ENCODE measurements around the gene ADSS2.

ADSS2 gene

DNA sequence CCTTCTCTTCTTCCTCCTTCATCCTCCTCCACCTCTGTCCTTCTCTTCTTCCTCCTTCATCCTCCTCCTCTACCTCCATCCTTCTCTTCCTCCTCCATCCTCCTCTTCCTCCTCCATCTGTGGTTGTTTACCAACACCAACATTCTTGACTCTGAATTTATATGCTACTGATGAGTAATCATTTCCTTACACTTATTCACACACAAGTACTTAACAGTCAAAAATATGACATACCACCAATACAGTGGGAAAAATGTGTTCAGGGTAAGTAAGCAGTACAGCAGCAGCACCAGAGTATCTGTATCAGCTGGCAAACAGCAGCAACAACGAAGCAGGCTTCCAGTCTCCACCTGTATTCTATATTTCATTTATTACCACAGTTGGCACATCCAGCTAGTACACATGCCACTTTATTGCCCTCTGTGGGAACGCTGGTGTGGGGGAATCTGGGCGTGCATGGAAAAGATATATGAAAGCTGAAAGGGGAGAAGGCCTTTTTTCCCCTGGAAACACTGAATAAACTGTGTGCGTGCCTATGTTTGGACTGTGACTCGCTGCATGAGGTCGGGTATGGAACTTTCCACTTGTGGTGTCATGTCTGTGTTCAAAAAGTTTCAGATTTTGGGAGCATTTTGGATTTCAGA, 16.0 kb downstream of the ADSS2 start:
- Histone ChIP-seq H3K4me1 (ENCODE audit: control insufficient read depth in 2 of 2, insufficient read depth in 1 of 2, low read depth in 1 of 2, low read length in 2 of 2) (peaks cover 0 to 4% of the 10 kb centered on the region in 2 donors), H3K4me3 (ENCODE audit: low read length in 2 of 2) (no peak overlapping the region), H3K14ac (ENCODE audit: low read length) (no peak overlapping the region), H2BK5ac (ENCODE audit: low read length) (no peak overlapping the region), H3K9me3 (replicated peaks in 1 of 2; ENCODE audit: control insufficient read depth in 2 of 2, insufficient read depth in 1 of 2, low read depth in 1 of 2, low read length in 2 of 2) (no peaks in the 10 kb centered on the region), H2BK120ac (ENCODE audit: low read depth, low read length) (no peak overlapping the region), H3K4me2 (ENCODE audit: insufficient read depth, low read length, poor library complexity, severe bottlenecking) (no peak overlapping the region), H3K36me3 (replicated peaks in 1 of 2; ENCODE audit: control insufficient read depth in 2 of 2, insufficient read depth in 2 of 2, low read length in 2 of 2) (peaks cover 7 to 61% of the 10 kb centered on the region in 2 donors), H4K8ac (ENCODE audit: low read depth, low read length) (no peak overlapping the region), H3K4ac (ENCODE audit: low read length) (no peak overlapping the region), H3K18ac (ENCODE audit: low read length) (no peak overlapping the region), H3K27me3 (ENCODE audit: control insufficient read depth in 3 of 3, insufficient read depth in 3 of 3, low read depth in 1 of 3, low read length in 3 of 3) (no peaks in the 10 kb centered on the region), H2BK15ac (ENCODE audit: low read length) (no peak overlapping the region), H2AFZ (ENCODE audit: low read length) (no peak overlapping the region), H3K27ac (replicated peaks; ENCODE audit: low read length) (no peak overlapping the region), H2BK12ac (ENCODE audit: low read length) (no peak overlapping the region), H3K9ac (ENCODE audit: low read depth, low read length, poor library complexity) (no peak overlapping the region), H2AK5ac (ENCODE audit: low read depth, low read length) (no peak overlapping the region), H3K79me1 (ENCODE audit: low read depth, low read length) (no peaks in the 10 kb centered on the region), H3K23ac (ENCODE audit: low read depth, low read length, poor library complexity) (no peak overlapping the region), H4K91ac (ENCODE audit: low read depth, low read length, poor library complexity) (no peak overlapping the region)
- DNase-seq (ENCODE audit: low spot score) = no peak
- no CpG with 5 or more reads among the region's 6 CpGs for WGBS, 2 donors (ENCODE audit: extremely low coverage in 2 of 2, insufficient read length in 2 of 2, insufficient replicate concordance in 1 of 2)

- H2BK12ac ChIP-seq (ENCODE audit: low read length) = no peak overlapping the region
Measured at GRCh38 chr1:244431166-244431565, 20.5 kb downstream of the ADSS2 start.

DNA sequence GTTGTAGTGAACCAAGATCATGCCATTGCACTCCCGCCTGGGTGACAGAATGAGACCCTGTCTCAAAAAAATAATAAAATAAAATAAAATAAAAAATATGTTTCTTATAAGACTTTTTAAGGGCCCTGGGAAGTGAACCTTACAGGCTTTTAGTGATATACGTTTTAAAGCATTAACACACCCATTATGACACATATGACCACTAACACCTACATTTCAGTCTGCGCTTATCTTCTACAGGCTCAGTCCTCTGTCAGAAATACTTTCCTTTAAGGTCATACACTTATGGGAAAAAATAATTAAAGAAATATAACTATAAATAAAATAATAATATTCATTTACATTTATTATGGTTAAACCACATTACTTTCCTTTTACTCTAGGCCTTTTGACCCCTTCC, 21.9 kb downstream of the ADSS2 start:
- Histone ChIP-seq H3K4me3 (ENCODE audit: low read length in 2 of 2) (no peak overlapping the region), H3K4ac (ENCODE audit: low read length) (no peak overlapping the region), H3K27ac (replicated peaks; ENCODE audit: low read length) (no peak overlapping the region), H3K36me3 (replicated peaks in 1 of 2; ENCODE audit: control insufficient read depth in 2 of 2, insufficient read depth in 2 of 2, low read length in 2 of 2) (peaks cover 5 to 55% of the 10 kb centered on the region in 2 donors), H2AK5ac (ENCODE audit: low read depth, low read length) (no peak overlapping the region), H2BK120ac (ENCODE audit: low read depth, low read length) (no peak overlapping the region), H3K9ac (ENCODE audit: low read depth, low read length, poor library complexity) (no peak overlapping the region), H3K79me1 (ENCODE audit: low read depth, low read length) (no peaks in the 10 kb centered on the region), H2AFZ (ENCODE audit: low read length) (no peak overlapping the region), H3K23ac (ENCODE audit: low read depth, low read length, poor library complexity) (no peak overlapping the region), H3K27me3 (ENCODE audit: control insufficient read depth in 3 of 3, insufficient read depth in 3 of 3, low read depth in 1 of 3, low read length in 3 of 3) (peaks cover 0 to under 1% (median 0%) of the 10 kb centered on the region in 3 experiments), H3K9me3 (replicated peaks in 1 of 2; ENCODE audit: control insufficient read depth in 2 of 2, insufficient read depth in 1 of 2, low read depth in 1 of 2, low read length in 2 of 2) (no peaks in the 10 kb centered on the region), H3K4me1 (ENCODE audit: control insufficient read depth in 2 of 2, insufficient read depth in 1 of 2, low read depth in 1 of 2, low read length in 2 of 2) (no peaks in the 10 kb centered on the region), H3K18ac (ENCODE audit: low read length) (no peak overlapping the region), H4K8ac (ENCODE audit: low read depth, low read length) (no peak overlapping the region), H3K14ac (ENCODE audit: low read length) (no peak overlapping the region), H3K4me2 (ENCODE audit: insufficient read depth, low read length, poor library complexity, severe bottlenecking) (no peak overlapping the region), H2BK12ac (ENCODE audit: low read length) (no peak overlapping the region), H4K91ac (ENCODE audit: low read depth, low read length, poor library complexity) (no peak overlapping the region), H2BK15ac (ENCODE audit: low read length) (no peak overlapping the region), H2BK5ac (ENCODE audit: low read length) (no peak overlapping the region)
- no CpG with 5 or more reads among the region's 3 CpGs for WGBS, 2 donors (ENCODE audit: extremely low coverage in 2 of 2, insufficient read length in 2 of 2, insufficient replicate concordance in 1 of 2)
- DNase-seq (ENCODE audit: low spot score) = no peak

More at GRCh38 chr1:244431166-244431565, 20.5 kb downstream of the ADSS2 start:
- peaks cover 7 to 65% of the 10 kb centered on the region in 2 donors for H3K36me3 ChIP-seq (replicated peaks in 1 of 2; ENCODE audit: control insufficient read depth in 2 of 2, insufficient read depth in 2 of 2, low read length in 2 of 2)
- H3K79me1 ChIP-seq (ENCODE audit: low read depth, low read length) = no peaks in the 10 kb centered on the region
- no peak for DNase-seq (ENCODE audit: low spot score)
- H2AK5ac ChIP-seq (ENCODE audit: low read depth, low read length) = no peak overlapping the region
- no peak overlapping the region for H3K4me3 ChIP-seq (ENCODE audit: low read length in 2 of 2)
- H2BK15ac ChIP-seq (ENCODE audit: low read length) = no peak overlapping the region
- no peak overlapping the region for H4K8ac ChIP-seq (ENCODE audit: low read depth, low read length)
- no peak overlapping the region for H3K4ac ChIP-seq (ENCODE audit: low read length)
- no peak overlapping the region for H4K91ac ChIP-seq (ENCODE audit: low read depth, low read length, poor library complexity)
- H3K4me1 ChIP-seq (ENCODE audit: control insufficient read depth in 2 of 2, insufficient read depth in 1 of 2, low read depth in 1 of 2, low read length in 2 of 2) = no peaks in the 10 kb centered on the region
- H3K23ac ChIP-seq (ENCODE audit: low read depth, low read length, poor library complexity) = no peak overlapping the region
- H2BK5ac ChIP-seq (ENCODE audit: low read length) = no peak overlapping the region
- no peak overlapping the region for H3K9ac ChIP-seq (ENCODE audit: low read depth, low read length, poor library complexity)
- no peaks in the 10 kb centered on the region for H3K9me3 ChIP-seq (replicated peaks in 1 of 2; ENCODE audit: control insufficient read depth in 2 of 2, insufficient read depth in 1 of 2, low read depth in 1 of 2, low read length in 2 of 2)
- no peak overlapping the region for H3K4me2 ChIP-seq (ENCODE audit: insufficient read depth, low read length, poor library complexity, severe bottlenecking)
- H3K14ac ChIP-seq (ENCODE audit: low read length) = no peak overlapping the region
- H3K18ac ChIP-seq (ENCODE audit: low read length) = no peak overlapping the region
- H3K27ac ChIP-seq (replicated peaks; ENCODE audit: low read length) = no peak overlapping the region
- H3K27me3 ChIP-seq (ENCODE audit: control insufficient read depth in 3 of 3, insufficient read depth in 3 of 3, low read depth in 1 of 3, low read length in 3 of 3) = no peaks in the 10 kb centered on the region
- H2BK120ac ChIP-seq (ENCODE audit: low read depth, low read length) = no peak overlapping the region
- no peak overlapping the region for H2AFZ ChIP-seq (ENCODE audit: low read length)

DNA sequence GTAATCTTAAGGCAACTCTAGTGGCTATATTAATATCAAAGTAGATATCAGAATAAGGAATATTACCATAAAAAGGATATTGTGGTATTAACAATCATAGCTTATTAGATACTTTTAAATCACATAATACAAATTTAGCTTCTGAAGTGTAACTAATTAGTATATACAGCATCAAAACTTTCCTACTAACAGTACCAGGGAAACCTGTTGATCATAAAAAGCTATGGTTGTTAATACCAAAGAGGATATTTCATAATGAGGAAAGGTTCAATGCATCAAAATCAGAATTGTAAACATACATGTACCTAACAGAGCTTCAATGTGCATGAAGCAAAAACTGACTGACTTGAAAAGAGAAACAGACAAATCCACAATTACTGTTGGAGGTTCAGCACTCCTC, 24.1 kb downstream of the ADSS2 start:
- no peak overlapping the region for H3K18ac ChIP-seq (ENCODE audit: low read length)
- no peak overlapping the region for H3K14ac ChIP-seq (ENCODE audit: low read length)
- no peak overlapping the region for H2AFZ ChIP-seq (ENCODE audit: low read length)
- no peak overlapping the region for H3K23ac ChIP-seq (ENCODE audit: low read depth, low read length, poor library complexity)
- no peaks in the 10 kb centered on the region for H3K79me1 ChIP-seq (ENCODE audit: low read depth, low read length)
- no peak overlapping the region for H2BK120ac ChIP-seq (ENCODE audit: low read depth, low read length)
- H2BK12ac ChIP-seq (ENCODE audit: low read length) = no peak overlapping the region
- H2BK5ac ChIP-seq (ENCODE audit: low read length) = no peak overlapping the region
- no peak overlapping the region for H4K91ac ChIP-seq (ENCODE audit: low read depth, low read length, poor library complexity)
- H3K9ac ChIP-seq (ENCODE audit: low read depth, low read length, poor library complexity) = no peak overlapping the region
- peaks cover 8 to 57% of the 10 kb centered on the region in 2 donors for H3K36me3 ChIP-seq (replicated peaks in 1 of 2; ENCODE audit: control insufficient read depth in 2 of 2, insufficient read depth in 2 of 2, low read length in 2 of 2)
- no peak overlapping the region for H3K27ac ChIP-seq (replicated peaks; ENCODE audit: low read length)
- H4K8ac ChIP-seq (ENCODE audit: low read depth, low read length) = no peak overlapping the region
- DNase-seq (ENCODE audit: low spot score) = no peak
- no peaks in the 10 kb centered on the region for H3K4me1 ChIP-seq (ENCODE audit: control insufficient read depth in 2 of 2, insufficient read depth in 1 of 2, low read depth in 1 of 2, low read length in 2 of 2)
- peaks cover 0 to 2% (median 0%) of the 10 kb centered on the region in 3 experiments for H3K27me3 ChIP-seq (ENCODE audit: control insufficient read depth in 3 of 3, insufficient read depth in 3 of 3, low read depth in 1 of 3, low read length in 3 of 3)
- H2AK5ac ChIP-seq (ENCODE audit: low read depth, low read length) = no peak overlapping the region
- H3K9me3 ChIP-seq (replicated peaks in 1 of 2; ENCODE audit: control insufficient read depth in 2 of 2, insufficient read depth in 1 of 2, low read depth in 1 of 2, low read length in 2 of 2) = no peaks in the 10 kb centered on the region
- H3K4me3 ChIP-seq (ENCODE audit: low read length in 2 of 2) = no peak overlapping the region
- H2BK15ac ChIP-seq (ENCODE audit: low read length) = no peak overlapping the region
- H3K4me2 ChIP-seq (ENCODE audit: insufficient read depth, low read length, poor library complexity, severe bottlenecking) = no peak overlapping the region
- H3K4ac ChIP-seq (ENCODE audit: low read length) = no peak overlapping the region

All from neuronal stem cell (in vitro differentiated cells).